Measurements from ENCODE around the gene ITPKB.
A peak's percentile ranks its signal among the peaks of the same experiment; 100 is the strongest.

The ITPKB gene

DNA sequence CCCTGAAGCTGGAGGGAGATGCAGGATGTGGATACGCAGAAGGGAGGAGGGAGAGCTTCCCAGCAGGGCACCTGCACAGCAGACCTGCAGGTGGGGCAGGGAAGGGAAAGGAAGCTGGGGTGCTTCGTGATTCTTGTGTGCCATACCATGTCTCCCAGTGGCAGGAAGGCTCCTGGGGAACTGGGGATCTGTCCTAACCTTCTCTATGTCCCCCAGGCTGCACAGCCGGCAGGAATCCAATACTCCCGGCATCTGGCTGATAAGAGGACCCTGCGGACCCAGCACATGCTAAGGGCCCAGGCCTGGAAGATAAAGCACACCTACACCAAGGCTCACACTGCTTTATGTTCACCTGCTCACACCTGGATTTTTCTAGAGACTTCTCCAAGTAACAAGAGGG is 79.4 kb downstream of the ITPKB start:
- no peak for DNase-seq (ENCODE audit: low read depth, low spot score)
- H3K4me3 ChIP-seq (ENCODE audit: low read length): no peak overlapping the region

- DNase-seq (ENCODE audit: low read depth, low spot score): no peak
These were observed 79.9 kb downstream of the ITPKB start for GRCh38 chr1:226659136-226659535.

DNA sequence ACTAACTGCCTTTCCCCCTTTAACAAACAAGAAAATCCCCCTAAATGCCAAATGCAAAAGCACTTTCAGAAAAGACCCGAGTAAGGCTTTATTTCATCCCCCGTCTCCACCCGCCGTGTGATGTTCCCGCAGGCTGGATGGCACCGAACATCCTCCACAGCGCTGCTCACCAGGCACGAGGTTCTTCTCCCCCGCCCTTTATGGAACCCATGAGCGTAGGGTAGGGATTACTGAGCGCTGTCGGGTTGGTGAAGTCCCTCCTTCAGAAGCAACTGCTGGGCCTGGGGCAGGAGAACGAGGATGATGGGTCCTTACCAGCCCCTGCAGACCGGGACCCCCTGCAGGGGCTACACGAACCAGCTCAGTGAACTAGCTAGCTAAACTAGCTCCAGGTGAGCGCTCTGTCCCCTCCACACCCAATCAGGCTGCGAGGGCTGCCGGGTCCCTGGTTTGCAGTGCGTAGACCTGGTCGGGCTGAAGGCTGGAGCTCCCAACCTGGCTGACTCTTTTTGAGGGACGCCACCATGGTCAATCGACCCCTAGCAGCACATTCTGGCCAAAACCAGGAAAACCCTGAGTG is 80.4 kb downstream of the ITPKB start:
- H3K4me3 ChIP-seq (ENCODE audit: low read length): no peak overlapping the region
- no peak for DNase-seq (ENCODE audit: low read depth, low spot score)

More at GRCh38 chr1:226659136-226659535, 79.9 kb downstream of the ITPKB start:
- no peak overlapping the region for H3K4me3 ChIP-seq (ENCODE audit: low read length)

- no peak overlapping the region for H3K4me3 ChIP-seq (ENCODE audit: low read length)
- DNase-seq (ENCODE audit: low read depth, low spot score): no peak
These were observed 81.1 kb downstream of the ITPKB start for GRCh38 chr1:226657895-226658545.

DNA sequence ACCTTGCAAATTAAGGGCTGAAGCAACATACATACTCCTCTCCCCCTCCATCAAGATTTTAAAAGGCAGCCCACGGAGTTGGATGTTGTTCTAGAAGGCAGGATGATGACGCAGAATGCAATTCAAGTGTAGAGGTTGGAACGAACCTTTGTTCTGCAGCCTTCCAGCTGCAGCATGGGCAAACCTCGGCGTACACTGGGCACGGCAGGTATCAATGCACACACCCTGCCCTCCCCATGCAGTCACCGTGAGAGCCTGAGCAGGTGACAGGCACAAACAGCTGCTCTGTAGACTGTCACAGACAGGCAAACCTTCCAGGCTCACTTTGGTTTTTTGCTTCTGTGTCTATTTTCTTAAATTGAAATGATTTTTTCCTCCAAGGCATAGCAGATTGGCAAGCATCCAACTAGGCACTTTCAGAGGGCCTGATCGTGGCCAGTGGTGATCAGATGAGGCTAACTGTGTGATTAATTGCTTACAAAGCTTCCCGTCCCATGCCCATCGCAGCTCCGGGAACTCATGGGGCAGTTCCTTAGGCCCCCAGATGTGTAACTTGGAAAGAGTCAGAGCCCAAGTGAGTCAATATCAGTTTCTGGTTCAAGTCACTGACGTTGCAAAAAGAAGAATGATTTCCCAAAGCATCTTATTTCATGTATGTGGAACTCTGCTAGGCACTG is 82.3 kb downstream of the ITPKB start:
- H3K4me3 ChIP-seq (ENCODE audit: low read length): no peak overlapping the region
- DNase-seq (ENCODE audit: low read depth, low spot score): no peak

DNA sequence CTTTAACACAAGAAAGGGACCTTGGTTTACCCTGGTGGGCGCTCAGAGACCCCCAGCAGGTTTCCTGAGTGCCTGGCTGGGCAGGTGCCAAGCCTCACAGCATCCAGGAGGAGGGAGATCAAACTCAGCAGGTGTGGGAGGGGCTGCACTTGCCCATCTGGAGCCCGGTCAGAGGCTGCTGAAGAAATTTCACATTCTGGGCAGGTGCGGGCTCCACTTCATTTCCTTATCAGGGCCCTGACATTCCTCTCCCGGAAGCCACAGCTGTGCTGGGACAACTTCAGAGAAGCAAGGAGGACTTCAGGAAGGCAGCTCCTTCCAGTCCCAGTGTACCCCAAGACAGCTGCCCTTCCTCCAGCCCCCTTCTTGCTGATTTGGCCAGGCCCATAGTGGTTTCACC is 82.9 kb downstream of the ITPKB start:
- no peak overlapping the region for H3K4me3 ChIP-seq (ENCODE audit: low read length)
- peak; percentile 63 for DNase-seq (ENCODE audit: low read depth, low spot score)

DNA sequence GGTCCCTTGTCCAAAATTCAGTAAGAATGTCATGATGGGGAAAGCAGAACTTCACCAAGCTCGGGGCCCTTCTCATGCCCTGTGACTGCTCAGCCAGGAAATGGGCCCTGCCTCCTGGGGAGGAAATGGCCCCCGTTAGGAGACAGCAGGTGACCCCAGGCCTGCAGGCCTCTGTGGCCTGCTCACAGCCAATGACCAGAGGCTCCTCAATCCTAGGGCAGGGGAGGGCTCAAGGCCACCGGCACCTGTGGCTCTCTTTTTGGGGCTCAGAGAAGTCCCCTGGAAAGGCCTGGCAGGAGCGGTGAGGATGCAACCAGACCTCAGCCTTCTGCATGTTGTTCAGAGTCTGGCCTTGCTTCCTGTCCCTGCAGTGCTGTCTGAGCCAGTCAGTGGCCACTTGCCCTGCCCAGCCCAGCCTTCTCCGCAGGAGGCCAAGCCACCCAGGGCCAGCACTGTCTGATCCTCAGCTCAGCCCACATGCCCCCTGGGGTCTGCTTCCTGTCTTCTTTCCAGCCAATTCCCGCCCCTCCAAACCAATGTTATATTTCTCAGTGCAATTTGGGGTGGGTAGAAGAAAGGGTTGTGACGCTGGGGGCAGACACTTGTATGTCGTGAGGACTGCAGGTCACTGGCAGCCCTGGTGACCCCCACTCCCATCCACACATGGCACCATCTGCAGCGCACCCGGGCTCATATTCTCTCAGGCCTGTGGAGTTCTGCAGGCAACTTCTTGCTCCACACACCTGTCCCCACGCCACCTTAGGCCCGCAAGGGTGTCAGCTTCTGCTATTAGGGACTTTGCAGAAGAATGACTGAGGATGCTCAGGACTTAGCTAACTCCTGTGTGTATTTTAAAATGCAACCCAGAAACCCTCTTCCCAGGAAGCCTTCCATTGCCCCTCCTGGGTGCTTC is 83.6 kb downstream of the ITPKB start:
- no peak for DNase-seq (ENCODE audit: low read depth, low spot score)
- no peak overlapping the region for H3K4me3 ChIP-seq (ENCODE audit: low read length)

GRCh38 chr1:226654668-226655055 is 84.4 kb downstream of the ITPKB start:
- no peak for DNase-seq (ENCODE audit: low read depth, low spot score)
- H3K4me3 ChIP-seq (ENCODE audit: low read length): peak overlapping the region; percentile 45

- peak; percentile 70 for DNase-seq (ENCODE audit: low read depth, low spot score)
- H3K4me3 ChIP-seq (ENCODE audit: low read length): peak overlapping the region; percentile 45
These were observed 84.9 kb downstream of the ITPKB start for GRCh38 chr1:226654046-226654667.

DNA sequence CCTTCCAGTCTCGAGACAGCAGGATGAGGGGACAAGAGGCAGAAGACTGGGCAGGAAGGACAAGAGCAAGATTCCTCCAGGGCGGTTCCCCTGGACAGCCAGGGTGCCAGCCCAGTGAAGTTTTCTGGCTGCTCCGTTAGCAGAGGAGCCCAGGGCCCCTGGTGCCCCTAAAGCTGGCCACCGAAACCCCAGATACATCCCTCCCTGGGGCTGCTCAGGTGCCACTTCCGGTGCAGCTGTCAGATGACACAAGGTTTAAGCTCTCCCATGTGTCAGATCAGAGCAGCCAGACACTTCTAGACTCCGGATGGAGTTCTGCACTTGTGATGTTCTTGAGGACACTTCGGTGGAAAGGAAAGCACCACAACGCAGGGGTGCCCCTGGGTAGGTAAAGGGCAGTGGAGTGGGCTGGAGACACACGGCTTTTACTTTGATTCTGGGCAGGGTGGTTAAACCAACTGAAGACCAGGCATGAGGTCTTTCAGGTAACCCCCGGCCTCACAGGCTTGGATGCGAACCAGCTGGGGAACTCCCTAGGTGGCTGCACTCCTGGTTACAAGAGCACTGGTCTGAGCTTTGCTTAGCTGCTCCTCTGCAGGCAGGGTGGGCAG is 85.7 kb downstream of the ITPKB start:
- H3K4me3 ChIP-seq (ENCODE audit: low read length): peak overlapping the region; percentile 45

GRCh38 chr1:226652613-226653012 is 86.5 kb downstream of the ITPKB start:
- DNase-seq (ENCODE audit: low read depth, low spot score): no peak
- H3K4me3 ChIP-seq (ENCODE audit: low read length): no peak overlapping the region

More for the DNA sequence above, 85.7 kb downstream of the ITPKB start:
- peak; percentile 93 for DNase-seq (ENCODE audit: low read depth, low spot score)

- H3K4me3 ChIP-seq (ENCODE audit: low read length): no peak overlapping the region
- no peak for DNase-seq (ENCODE audit: low read depth, low spot score)
These were observed 87.4 kb downstream of the ITPKB start for GRCh38 chr1:226651732-226652105.

DNA sequence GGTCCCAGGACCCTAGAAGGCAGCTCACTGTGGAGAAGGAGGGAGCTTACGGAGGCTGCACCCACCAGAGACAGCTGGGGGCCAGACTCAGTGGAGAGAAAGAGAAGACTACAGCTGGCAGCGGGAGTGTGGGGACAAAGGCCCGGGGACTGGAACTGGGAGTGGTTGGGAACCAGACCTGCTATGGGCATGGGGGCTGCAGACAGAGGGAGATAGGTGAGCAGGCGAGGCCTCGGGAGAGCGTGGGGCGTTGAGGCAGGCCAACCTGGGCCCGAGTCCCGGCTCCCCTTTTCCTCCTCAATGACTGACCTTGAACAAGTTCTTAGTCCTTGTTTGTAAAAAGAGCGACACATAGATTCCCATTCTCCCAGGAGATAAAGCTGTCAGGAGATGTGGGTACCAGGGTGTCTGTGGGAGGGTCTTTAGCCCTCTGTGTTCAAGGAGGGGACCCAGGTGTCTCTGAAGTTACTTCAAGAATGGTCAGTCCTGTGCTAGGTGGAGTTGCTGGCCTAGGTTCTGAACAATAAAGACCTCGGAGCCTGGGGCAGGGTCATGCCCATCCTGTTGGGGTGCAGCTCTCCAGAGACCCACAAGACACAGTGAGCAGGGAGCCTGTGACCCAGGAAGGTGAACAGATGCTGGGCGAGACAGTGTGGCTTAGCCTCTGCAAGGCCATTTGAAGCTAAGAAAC is 87.9 kb downstream of the ITPKB start:
- H3K4me3 ChIP-seq (ENCODE audit: low read length): no peak overlapping the region
- no peak for DNase-seq (ENCODE audit: low read depth, low spot score)

GRCh38 chr1:226650236-226650841 is 88.7 kb downstream of the ITPKB start:
- no peak overlapping the region for H3K4me3 ChIP-seq (ENCODE audit: low read length)
- no peak for DNase-seq (ENCODE audit: low read depth, low spot score)

DNA sequence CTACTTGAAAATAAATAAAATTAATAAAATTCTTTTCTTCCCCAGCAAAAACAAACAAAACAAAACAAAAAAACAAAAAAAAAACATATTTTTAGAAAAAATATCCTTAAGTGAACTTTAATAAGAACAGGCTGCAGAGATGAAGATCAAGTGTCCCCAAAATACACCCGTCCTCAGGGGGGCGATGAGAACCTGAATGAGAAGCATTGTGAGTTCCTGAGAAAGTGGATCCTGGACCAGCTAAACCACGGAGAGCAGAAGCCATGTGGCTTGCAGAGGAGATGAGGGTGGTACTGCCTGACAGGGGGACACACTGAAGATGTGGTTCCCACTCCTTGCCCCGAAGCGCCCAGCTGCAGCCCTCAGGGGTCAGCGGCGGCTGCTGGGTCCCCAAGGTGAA is 89.3 kb downstream of the ITPKB start:
- no peak for DNase-seq (ENCODE audit: low read depth, low spot score)
- H3K4me3 ChIP-seq (ENCODE audit: low read length): no peak overlapping the region

- no peak overlapping the region for H3K4me3 ChIP-seq (ENCODE audit: low read length)
- DNase-seq (ENCODE audit: low read depth, low spot score): no peak
These were observed 89.8 kb downstream of the ITPKB start for GRCh38 chr1:226649244-226649643.

DNA sequence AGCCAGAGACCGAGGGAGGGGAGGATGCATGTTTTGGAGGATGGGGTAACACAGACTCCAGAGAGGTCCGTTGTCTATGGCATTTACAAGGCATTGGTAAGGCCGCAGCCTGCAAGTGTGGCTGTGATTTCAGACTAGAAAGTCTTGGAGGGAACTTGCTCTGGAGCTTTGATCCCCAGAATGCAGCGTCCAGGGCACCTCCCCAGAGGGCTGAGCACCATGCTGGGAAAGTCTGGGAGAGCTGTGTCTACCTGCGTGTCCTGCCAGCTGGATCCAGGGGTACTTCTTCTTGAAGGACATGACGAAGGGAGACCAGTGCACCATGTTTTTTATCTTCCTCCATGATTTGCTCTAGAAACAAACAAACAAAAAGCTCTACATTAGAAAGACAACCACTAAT is 90.7 kb downstream of the ITPKB start:
- H3K4me3 ChIP-seq (ENCODE audit: low read length): no peak overlapping the region
- DNase-seq (ENCODE audit: low read depth, low spot score): no peak

DNA sequence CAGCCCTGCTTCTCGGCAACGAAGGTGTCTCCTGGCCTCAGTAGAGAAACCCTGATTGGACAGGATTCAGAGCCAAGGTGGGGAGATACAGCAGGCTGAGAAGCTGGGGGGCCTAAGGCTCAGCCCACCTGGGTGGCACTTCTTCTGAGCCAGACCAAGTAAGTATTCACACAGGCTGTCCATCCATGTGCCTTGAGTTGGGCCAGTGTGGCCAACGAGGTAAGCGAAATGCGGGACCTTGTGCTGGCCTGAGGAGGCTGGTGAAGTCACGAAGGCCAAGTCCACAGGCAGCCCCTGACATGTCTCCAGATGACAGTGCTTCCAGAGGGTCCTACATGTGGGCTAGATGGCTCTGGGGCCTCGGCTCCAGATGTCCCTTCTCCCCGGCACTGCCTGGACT is 91.4 kb downstream of the ITPKB start:
- H3K4me3 ChIP-seq (ENCODE audit: low read length): no peak overlapping the region

More for the DNA sequence above, 91.4 kb downstream of the ITPKB start:
- no peak for DNase-seq (ENCODE audit: low read depth, low spot score)

Data from Jurkat, Clone E6-1 (cell line).